GM18519 (cell line): Measurements from ENCODE around the gene UNC13B.
"Not testable (repeated sequence)": the region's sequence is repeated elsewhere in the genome, so short reads cannot be mapped to it uniquely, and the experiment has no call there.

ENCODE experiments used
- ATAC-seq: cut with Tn5 transposase; IDR thresholded peaks from one replicate; pipeline ENCODE4 v1.9.1; 2021; ENCODE audit warnings: mild to moderate bottlenecking, moderate library complexity; ENCODE audit not compliant: unreplicated experiment, low FRiP score

The UNC13B gene

DNA sequence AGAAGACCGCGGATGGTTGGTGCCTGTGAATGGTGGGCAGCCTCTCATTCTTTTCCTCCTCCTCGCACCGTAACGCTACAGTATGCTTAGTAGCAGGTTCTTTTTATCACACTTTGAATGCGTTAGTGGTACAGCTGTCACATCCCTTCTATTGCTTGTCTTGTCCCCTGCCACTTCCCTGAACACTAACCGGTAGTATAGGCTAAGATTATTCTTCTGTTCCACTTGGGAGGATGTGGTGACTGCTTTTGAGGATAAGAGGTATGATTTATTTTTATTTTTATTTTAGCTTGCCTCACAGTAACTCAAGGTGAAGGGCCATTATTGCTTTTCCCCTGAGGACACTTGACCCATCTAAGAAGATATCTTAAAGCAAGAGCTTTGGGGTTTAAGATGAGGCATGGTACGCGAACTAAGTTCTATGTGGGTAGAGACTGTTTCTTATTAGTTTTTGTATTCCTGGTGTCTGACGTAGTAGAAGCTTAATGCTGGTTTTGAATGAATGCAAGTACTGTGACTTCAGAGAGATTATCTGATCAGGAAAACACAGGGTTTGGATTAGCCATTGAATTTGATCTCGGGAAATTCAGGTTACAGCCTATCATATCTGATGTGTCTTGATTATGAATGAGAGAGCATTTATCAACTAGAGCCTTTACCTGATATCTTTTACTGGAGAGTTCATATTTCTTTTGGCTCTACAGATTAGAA is 951 bp downstream of the UNC13B start:
- no peak for ATAC-seq

DNA sequence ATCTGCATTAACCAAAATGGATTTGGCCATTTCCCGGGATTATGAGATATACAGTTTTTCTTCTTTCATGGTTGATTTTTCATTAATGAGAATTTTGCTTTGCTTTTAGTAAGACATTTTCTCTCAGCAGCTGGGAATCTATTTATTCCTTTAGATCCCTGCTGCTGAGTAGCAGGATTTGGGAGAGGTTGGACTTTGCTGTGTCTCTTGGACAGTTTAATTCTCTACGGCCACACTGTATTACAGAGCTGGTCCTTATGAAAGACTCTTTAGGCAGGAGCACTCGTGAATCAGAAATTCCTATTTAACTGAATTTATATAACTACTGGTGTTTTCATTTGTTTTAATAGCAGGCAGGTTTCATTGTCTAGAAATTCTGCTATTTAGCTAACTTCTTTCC is 1.6 kb downstream of the UNC13B start:
- ATAC-seq = no peak

DNA sequence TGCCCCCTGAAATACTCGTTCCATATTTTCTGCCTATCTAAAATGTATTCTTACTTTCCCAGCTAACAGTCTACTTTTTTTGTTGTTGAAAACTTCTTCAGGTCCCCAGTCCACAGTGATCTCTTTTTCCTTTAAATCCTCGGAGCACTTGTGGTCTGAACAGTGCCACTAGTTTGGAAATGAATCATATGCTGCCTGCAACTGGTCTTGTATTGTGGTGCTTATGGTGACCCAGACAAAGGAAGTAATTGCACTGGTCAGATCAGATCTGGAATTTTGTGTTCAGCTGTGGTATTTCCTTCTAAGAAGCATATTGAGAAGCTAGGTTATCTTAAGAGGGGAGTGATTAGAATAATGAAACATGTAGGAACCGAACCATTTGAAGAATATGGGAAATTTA is 2.9 kb downstream of the UNC13B start:
- ATAC-seq = no peak

DNA sequence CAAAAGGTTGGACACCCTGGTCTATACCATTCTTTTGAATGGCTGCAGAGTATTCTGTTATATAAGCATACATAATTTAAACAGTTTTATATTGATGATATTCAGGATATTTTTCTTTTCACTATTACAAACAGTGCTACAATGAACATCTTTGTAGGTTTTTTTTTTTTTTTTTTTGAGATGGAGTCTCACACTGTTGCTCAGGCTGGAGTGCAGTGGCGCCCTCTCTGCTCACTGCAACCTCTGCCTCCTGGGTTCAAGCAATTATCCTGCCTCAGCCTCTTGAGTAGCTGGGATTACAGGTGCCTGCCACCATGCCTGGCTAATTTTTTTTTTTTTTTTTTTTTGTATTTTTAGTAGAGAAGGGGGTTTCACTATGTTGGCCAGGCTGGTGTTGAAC is 5.6 kb downstream of the UNC13B start:
- ATAC-seq = not testable (repeated sequence)

DNA sequence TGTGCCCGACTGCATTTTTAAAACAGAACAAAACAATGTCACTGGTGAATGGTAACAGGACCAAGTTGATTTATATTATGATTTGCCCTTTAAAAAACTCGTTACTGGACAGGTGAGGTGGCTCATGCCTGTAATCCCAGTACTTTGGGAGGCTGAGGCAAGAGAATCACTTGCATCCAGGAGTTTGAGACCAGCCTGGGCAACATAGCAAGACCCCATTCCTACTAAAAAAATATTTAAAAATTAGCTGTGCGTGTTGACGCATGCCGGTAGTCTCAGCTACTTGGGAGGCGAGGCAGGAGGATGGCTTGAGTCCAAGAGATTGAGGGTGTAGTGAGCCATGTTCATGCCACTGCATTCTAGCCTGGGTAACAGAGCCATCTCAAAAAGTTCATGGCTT is 7.2 kb downstream of the UNC13B start:
- no peak for ATAC-seq

DNA sequence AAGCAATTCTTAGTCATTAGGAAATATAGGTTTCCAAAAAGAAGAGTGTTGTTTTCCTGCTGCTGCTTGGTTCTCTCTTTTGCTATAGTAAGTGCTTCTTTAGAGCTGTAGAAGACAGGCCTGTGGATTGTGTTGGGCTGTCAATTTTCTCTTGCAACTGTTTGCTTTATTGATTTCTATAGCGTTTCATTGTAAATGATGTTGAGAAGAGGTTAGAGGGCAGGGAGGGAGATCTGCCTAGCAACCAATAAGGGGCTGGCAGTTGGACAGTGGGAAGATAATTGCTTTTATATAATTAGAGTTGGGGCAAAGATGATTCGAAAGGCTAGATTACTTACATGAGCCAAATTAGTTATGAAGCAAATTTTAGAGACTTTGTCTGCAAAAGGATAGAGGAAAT is 11.1 kb downstream of the UNC13B start:
- ATAC-seq = no peak

DNA sequence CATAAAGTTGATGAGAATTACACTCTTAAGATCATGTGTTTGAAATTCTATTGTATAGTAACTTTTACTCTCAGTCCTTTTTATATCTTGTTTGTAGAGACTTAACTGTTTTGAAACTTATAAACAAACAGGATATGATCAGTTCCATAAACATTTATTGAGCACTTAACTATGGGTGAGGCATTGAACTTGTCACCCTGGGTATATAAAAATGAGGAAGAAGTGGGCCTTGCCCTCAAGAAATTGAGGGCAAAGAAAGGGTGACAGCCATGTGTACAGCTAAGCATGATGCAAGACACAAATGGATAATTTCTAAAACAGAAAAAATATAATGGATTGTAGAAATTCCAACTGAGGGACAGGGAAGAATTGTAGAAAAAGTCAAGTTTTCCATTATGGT is 15.7 kb downstream of the UNC13B start:
- no peak for ATAC-seq

DNA sequence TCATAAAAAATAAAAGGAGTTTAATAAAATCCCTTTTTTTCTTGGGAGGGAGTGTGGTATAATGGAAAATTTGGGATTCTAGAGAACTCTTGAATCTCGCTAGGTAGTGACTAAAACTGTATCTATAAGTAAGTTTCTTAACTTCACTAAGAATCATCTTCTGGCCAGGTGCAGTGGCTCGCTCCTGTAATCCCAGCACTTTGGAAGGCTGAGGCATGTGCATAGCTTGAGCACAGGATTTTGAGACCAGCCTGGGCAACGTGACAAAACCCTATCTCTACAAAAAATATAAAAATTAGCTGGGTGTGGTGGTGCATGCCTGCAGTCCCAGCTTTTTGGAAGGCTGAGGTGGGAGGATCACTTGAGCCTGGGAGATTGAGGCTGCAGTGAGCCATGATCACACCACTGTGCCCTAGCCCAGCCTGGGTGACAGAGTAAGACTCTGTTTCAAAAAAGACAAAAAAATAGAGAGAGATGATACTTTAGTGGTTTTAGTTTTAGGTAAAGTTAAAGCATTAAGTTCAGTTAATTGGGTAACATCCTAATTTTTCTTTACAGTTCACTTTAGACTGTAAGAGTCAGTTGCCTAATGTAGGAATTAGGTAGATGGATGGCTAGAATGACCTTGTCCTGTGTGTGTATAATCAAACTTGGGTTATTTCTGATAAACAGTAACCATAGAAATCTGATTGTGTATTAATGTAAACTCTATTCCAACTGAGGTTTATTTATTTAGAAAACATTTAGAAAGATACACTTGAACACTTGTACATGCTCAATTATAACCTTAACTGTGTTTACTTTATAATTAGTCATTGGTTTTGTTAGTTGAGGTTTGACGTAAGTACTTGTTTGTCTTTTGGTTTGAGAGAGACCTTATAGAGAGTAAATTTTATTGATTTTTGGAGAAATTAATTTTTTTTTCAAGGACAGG is 17.8 kb downstream of the UNC13B start:
- no peak for ATAC-seq

DNA sequence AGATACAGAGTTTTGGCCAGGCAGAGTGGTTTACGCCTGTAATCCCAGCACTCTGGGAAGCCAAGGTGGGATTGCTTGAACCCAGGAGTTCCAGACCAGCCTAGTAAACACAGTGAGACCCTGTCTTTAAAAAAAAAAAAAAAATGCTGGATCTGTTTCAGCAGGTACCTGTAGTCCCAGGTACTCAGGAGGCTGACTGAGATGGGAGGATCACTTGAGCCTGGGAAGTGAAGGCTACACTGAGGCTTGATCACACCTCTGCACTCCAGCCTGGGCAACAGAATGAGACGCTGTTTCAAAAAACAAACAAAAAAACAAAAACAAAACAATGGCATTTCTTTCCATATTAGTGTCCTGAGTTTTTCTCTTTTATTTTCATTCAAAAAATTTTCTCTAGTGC is 19.0 kb downstream of the UNC13B start:
- no peak for ATAC-seq

DNA sequence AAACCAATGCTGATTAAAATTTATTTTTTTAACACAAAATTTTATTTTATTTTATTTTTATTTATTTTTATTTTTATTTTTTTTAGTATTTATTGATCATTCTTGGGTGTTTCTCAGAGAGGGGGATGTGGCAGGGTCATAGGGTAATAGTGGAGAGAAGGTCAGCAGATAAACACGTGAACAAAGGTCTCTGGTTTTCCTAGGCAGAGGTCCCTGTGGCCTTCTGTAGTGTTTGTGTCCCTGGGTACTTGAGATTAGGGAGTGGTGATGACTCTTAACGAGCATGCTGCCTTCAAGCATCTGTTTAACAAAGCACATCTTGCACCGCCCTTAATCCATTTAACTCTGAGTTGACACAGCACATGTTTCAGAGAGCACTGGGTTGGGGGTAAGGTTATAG is 20.6 kb downstream of the UNC13B start:
- not testable (repeated sequence) for ATAC-seq

DNA sequence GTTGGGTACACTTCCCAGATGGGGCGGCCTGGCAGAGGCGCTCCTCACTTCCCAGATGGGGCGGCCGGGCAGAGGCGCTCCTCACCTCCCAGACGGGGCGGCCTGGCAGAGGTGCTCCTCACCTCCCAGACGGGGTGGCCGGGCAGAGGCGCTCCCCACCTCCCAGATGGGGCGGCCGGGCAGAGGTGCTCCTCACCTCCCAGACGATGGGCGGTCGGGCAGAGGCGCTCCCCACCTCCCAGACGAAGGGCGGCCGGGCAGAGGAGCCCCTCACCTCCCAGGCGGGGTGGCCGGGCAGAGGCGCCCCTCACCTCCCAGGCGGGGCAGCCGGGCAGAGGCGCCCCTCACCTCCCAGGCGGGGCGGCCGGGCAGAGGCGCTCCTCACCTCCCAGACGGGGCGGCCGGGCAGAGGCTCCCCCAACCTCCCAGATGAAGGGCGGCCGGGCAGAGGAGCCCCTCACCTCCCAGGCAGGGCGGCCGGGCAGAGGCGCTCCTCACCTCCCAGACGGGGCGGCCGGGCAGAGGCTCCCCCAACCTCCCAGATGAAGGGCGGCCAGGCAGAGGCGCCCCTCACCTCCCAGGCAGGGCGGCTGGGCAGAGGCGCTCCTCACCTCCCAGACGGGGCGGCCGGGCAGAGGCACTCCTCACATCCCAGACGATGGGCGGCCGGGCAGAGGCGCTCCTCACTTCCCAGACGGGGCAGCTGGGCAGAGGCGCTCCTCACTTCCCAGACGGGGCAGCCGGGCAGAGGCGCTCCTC is 21.4 kb downstream of the UNC13B start:
- ATAC-seq = not testable (repeated sequence)

DNA sequence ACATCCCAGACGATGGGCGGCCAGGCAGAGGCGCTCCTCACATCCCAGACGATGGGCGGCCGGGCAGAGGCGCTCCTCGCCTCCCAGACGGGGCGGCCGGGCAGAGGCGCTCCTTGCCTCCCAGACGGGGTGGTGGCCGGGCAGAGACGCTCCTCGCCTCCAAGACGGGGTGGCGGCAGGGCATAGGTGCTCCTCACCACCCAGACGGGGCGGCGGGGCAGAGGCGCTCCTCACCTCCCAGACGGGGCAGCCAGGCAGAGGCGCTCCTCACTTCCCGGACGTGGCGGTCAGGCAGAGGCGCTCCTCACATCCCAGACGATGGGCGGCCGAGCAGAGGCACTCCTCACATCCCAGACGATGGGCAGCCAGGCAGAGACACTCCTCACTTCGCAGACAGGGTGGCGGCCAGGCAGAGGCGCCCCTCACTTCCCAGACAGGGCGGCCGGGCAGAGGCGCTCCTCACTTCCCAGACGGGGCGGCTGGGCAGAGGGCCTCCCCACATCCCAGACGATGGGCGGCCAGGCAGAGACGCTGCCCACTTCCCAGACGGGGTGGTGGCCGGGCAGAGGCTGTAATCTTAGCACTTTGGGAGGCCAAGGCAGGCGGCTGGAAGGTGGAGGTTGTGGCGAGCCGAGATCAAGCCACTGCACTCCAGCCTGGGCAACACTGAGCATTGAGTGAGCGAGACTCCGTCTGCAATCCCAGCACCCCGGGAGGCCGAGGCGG is 22.1 kb downstream of the UNC13B start:
- ATAC-seq = not testable (repeated sequence)

DNA sequence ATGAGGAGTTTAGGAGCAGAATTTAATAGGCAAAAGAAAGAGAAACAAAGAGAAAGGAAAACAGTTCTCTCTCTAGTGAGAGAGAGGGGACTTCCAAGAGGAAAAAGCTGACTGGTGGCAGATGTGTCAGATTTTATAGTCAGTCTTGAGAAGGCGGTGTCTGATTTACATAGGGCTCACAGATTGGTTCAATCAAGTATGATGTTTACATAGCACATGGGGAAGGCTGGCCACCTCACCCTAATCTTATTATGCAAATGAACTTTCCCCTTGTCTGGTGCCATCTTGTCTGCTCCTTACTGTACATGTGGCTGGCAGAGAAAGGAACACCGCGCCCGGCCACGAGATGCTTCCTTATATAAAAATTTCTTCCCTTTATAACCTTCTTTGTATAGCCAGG is 24.7 kb downstream of the UNC13B start:
- ATAC-seq = no peak

DNA sequence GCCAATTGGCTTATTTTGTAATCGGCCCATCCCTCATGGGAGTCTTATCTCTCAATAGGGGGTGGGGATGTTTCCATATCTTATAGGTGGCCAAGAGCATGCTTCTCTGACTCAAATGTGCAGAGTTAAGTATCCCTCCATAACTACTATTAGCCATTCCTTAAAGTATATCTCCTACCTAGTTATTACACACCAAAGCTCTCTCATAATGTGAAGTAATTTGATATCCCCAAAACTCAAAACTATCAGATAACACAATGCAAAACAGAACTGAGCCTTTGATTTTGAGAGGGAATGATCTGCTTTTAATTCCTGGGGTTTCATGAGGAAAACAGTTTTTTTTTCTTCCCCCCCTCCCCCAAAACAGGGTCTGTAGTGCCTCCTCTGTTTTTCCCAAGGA is 28.4 kb downstream of the UNC13B start:
- no peak for ATAC-seq

DNA sequence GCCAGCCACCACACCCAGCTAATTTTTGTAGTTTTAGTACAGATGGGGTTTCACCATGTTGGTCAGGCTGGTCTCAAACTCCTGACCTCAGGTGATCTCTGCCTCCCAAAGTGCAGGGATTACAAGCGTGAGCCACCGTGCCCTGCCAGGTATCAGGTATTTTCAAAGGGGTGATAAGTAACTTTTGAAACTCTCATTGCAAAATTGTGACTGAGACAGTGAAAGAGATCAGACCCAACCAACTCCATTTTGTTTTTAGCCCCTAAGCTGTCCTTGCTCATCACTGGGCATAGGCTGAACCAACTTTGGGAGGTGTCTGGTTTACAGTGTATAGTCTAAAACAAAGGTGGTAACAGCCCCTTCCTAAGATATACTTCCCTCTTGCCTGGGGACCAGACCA is 29.3 kb downstream of the UNC13B start:
- no peak for ATAC-seq

DNA sequence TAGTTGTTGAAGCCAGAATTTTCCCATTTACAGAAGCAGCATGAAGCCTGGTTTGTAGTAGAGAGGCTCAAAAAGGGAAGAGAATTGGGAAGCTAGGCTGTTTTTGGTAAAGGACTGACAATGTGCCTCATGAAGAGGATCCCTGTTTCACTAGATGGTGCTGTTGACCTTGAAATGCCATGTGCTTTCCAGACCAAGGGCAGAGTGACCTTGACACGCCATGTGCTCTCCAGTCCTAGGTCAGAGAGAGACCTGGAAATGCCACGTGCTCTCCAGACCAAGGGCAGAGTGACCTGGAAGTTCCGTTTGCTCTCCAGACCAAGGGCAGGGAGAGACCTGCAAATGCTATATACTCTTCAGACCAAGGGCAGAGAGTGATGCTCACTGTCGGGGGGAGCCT is 32.0 kb downstream of the UNC13B start:
- ATAC-seq = no peak

DNA sequence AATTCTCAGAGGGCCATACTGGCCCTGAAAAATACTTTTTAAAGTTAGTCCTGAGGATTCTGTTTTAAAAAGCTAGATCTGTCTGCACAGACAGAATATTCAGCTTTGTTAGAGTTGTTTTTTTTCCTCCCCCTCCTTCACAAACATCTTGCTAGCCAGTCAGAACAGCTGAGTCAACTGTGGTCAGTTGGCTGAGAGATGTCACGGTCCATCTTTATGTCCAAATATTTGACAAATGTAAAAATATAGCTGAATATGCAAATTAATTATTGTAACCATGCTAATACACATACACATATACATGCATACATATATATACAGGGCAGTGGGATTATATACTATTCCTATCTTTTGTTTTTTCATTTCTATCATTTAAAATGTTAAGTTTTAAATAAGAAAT is 33.9 kb downstream of the UNC13B start:
- no peak for ATAC-seq

DNA sequence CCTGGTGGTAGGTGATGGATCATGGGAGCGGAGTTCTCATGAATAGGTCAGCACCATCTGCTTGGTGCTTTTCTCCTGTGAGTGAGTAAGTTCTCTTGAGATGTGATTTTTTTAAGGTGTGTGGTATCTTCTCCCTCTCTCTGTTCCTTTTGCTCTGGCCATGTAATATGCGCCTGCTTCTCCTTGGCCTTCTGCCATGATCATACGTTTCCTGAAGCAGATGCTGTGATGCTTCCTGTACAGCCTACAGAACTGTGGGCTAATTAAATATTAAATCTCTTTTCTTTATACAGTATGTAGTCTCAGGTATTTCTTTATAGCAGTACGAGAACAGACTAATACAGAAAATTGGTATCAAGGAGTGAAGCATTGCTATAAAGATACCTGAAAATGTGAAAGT is 36.4 kb downstream of the UNC13B start:
- no peak for ATAC-seq

DNA sequence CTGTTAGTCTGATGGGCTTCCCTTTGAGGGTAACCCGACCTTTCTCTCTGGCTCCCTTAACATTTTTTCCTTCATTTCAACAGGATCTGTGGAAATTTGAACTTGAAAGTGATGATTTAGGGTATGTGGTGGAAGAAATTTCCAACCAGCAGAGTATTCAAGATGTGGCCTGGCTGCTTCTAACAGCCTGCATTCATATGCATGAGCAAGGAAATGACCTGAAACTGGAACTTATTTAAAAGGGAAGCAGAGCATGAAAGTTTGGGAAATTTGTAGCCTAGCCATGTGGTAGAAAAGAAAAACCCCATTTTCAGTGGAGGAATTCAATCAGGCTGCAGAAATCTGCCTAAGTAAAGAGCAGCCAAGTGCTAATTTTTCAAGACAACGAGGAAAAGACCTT is 41.7 kb downstream of the UNC13B start:
- no peak for ATAC-seq

DNA sequence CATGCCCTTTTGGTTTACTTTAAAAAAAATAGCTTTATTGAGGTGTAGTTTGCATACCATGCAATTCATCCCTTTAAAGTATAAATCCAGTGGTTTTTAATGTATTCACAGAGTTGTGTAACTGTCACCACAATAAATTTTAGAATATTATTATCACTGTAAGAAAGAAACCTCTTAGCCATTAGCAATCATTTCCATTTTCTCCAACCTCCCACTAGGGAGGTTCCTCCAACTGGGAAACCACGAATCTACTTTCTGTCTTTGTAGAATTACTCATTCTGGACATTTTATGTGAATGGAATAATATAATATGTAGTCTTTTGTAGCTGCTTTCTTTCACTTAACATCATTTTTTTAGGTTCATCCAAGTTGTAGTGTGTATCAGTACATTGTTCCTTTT is 43.5 kb downstream of the UNC13B start:
- ATAC-seq = no peak

DNA sequence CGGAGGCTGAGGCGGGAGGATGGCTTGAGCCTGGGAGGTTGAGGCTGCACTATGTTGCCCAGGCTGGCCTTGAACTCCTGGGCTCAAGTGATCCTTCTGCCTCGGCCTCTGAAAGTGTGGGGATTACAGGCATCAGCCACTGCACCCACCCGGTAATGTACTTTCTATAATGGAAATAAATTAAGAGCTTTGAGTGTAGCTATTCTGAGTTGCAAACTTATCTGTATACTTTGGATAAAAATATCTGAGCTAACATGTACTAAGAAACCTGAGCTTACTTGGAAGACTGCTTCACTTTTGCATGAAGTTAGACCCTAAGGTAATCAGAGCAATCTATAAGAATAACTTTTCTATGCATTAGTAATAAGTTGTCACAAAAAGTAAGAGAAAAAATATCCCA is 50.0 kb downstream of the UNC13B start:
- ATAC-seq = no peak
